SKM-1 treated with dmso at 0.1 percent for 144 hours (cell line): ENCODE results near the gene PHF23.

Experiments
- DNase-seq: peaks from one replicate; lab custom pipeline; 2025; ENCODE audit not compliant: unreplicated experiment; lab: John Stamatoyannopoulos, UW

The PHF23 gene

DNA sequence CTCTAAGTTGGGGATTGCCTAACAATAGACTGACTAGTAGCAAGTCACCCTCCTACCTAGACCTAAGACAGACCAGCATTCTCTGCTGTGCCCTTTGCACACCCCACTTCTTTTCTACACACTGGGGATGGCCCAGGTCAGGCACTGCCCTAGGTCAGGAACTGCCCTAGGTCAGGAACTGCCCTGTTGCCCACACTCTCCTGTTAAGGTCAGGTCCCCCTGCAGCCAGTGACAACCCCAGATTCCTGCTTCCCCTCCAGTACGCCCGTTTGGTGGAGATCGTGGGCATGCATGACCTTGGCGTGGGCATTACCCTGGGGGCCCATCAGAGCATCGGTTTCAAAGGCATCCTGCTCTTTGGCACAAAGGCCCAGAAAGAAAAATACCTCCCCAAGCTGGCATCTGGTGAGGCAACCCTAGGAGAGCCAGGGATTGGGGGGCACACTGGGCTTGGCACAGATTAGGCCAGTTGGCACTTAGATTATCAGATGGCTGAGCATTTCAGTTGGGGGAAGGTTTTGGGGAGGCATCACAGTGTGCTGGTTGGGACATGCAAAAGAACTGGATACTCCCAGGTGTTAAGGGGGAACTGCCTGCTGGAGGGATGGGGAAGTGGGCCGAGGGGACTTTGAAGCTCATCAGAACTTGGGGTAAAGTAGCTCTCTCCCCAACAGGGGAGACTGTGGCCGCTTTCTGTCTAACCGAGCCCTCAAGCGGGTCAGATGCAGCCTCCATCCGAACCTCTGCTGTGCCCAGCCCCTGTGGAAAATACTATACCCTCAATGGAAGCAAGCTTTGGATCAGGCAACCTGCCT is 17.8 kb downstream of the PHF23 start:
- DNase-seq, result no peak

- DNase-seq, result no peak
These were observed 18.5 kb downstream of the PHF23 start for GRCh38 chr17:7220593-7221277.

DNA sequence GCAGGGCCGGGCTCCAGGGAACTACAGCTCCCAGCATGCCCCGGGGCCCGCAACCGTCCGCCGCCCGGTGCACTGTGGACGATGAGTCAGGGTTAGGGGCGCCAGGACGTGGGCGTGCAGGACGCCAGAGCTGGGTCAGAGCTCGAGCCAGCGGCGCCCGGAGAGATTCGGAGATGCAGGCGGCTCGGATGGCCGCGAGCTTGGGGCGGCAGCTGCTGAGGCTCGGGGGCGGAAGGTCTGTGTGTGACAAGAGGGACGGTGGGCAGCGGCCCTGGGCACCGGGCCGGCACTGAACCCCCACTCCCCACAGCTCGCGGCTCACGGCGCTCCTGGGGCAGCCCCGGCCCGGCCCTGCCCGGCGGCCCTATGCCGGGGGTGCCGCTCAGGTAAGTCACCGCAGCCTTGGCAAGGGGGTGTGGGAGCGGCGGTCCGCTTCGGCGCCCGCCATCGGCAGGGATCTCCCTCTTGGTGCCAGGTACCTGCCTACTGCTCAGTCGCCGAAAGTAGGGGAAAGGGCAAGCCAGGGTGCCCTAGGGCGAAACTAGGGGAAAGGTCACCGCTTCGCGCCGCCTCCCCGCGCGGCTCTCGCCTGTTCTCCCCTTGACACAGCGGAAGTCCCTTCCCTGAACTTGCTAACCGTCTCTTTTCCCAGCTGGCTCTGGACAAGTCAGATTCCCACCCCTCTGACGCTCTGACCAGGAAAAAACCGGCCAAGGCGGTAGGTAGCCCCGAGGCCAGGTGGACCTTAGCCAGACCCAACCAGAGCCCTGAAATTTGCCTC is 19.3 kb downstream of the PHF23 start, which contains the start of the genes ACADVL and DLG4:
Gene ACADVL (plus strand): TSS at position 127 of the 781 bp plus-strand sequence. CDS start 47 bp downstream, at position 174.
Gene DLG4 (minus strand): TSS at position 25 of the 781 bp plus-strand sequence.
- DNase-seq, result peak; percentile 48

- DNase-seq, result no peak
These were observed 19.9 kb downstream of the PHF23 start for GRCh38 chr17:7219229-7219811.

DNA sequence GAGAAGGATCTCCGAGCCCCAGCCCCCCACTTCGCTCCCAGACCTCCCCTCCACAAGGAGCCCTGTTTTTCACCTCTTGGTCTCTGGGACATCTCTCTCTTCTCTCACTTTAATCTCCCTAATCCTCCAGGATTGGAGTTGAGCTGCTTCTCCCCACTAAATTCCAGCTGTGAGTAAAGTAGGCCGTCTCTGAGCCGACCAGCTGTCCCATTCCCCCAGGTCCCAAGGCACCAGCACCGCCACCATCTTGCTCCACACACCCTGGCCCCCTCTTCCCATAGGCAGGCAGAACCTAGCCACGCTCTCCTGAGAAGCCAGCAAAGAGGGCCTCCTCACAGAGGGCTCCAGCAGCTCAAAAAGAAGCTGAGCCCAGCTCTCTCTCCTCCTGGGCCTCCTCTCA is 20.5 kb downstream of the PHF23 start:
- DNase-seq, result no peak

DNA sequence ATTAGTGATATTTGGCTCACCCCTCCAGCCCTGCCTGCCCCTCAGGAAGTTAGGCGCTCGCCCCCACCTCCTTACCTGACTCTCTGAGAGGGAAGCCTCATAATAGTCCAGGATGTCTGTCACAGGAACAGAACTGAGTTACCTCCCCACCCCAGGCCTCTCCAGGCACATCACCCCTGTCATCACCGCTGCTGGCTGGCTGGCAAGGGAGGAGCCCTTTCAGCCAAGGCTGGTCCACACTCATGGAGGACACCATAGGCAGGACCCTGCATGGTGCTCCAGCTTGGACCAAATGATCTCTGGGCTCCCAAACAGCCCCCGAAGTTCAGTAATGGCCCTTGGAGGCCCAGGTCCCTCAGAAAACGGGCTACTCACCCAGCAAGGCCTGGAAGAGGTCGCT is 21.1 kb downstream of the PHF23 start:
- no peak for DNase-seq

GRCh38 chr17:7217113-7217987 is 21.9 kb downstream of the PHF23 start:
- DNase-seq, result peak; percentile 29

GRCh38 chr17:7216242-7217112 is 22.8 kb downstream of the PHF23 start:
- DNase-seq, result no peak

GRCh38 chr17:7215652-7216180 is 23.5 kb downstream of the PHF23 start:
- DNase-seq, result no peak

- no peak for DNase-seq
These were observed 24.1 kb downstream of the PHF23 start for GRCh38 chr17:7215136-7215638.

DNA sequence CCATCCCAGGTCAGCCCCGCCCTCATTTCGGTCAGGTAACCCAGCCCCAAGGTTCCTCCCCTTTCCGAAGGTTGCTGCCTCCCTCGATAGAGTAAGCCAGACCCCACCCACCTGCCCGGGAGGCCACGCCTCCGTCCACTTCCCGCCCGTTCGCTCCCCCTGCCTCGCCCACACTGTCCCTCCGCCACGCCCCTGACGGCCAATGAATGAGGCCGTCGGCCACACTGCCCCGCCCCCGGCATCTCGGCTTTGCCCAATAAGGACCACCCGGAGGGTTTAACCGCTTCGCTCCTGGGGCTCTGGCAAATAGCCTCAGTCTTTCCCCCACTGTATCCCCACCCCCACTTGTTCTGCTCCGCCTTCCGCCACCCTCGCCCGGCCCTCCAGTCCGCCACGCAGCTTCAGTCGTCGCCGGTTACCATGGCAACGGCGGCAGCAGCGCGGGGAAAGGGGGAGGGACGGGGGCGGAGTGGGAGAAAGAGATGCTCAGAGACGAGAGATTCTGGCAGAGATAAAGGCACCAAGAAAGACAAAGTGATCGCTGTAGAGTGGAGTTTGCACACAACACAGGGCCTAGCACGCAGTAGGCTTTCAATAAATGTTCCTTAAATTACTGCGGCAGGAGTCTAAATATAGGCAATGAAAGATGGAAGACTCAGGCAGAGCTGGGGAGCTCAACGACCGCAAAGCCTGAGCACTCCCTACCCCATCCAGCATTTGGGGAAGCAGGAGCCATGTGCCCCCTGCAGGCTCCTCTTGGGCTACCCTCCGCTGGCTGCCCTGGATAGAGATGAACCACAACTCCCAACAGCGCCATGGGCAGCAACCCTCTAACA is 24.7 kb downstream of the PHF23 start:
- DNase-seq, result peak; percentile 77

DNA sequence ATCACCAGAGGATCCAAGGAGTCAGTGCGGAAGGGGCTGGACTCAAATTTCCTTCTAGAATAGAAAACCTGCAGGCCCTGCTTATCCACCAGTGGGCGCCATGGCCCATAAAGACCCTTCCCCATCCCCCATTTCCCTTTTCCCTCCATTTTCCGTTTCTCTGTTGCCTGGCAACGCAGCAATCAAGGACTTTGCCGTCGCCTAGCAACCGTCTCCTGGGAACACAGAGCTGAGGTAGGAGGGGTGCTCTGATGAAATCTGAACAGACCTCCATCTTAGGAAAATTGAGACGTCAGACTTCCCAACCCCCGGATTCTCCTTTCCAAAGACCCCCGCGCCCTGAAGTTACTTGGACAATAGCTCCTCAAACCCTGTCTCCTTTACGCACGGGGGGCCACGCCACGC is 25.4 kb downstream of the PHF23 start:
- peak; percentile 71 for DNase-seq

DNA sequence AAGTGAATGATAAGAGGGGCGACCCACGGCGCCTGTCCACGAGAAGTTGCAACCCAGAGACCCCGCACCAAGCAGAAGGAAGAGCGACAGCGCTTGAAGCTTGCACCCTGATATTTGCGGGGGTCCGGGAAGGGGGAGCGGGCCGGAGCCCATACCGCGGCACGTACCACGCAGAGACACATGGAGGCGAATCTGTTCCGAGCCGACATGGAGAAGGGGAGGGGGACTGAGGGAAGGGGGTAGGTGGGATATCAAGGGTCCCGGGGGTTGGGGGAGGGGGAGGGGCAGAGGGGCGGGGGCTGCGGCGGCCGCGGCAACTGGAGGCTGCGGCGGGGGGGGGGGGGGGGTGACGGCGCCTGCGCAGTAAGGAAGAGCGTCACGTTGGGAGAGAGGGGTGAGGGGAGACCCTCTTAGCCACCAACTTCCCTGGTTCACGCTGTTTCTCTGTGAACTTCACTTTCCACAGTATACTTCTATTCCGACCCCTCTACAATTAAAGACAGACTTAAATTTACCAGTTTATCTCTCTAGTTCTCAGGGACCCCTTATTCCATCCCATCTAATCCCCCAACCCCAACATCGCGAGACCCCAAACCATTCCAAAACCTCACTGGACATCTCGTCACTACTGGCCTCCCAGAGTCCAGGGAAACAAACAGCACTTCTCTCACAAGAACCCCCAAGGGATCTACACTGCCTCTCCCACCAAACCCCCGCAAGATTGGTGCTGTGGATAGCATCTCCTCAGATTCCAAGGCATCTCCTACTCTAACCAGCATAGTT is 27.6 kb downstream of the PHF23 start:
- no peak for DNase-seq

- DNase-seq, result no peak
These were observed 30.4 kb downstream of the PHF23 start for GRCh38 chr17:7208754-7209460.

DNA sequence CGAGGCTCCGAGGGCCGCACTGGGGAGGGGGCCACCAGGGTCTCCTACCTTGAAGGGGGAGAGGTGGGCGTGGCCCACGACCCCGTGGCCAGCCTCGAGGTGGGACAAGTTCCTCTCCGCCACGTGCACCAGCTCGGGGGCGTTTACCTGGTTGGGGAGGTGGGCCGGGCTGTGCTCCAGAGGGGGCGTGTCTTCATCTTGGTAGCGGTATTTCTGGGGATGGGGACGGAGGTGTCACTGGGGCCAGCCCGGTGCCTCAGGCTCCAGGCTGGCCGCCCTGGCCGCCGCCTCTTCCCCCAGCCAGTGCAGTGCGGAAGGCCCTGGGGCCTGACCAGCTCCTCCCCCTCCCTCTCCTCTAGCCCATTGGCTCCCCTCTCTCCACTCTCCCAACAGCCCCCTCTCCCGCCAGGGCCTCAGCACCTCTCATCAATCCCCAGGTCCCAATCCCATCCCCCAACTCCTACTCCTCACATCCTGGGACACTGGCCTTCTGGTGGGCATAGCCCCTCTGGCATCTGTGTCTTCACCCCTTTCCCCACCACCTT is 31.2 kb downstream of the PHF23 start:
- no peak for DNase-seq
